Natural killer cell treated with Interleukin-12 subunit alpha and Interleukin-12 subunit beta and Interleukin-15 and Interleukin-18, amount 100 ng/mL, for 72 hours (primary cell): ENCODE measurements around the gene NDUFS6. TPM values are rescaled to one million over a fixed set of nuclear protein-coding genes. Genes with fewer than 3 reads are reported as not detected.

Experiments
- ATAC-seq, 2 donors: fragments of 150-1000 bp; cut with Tn5 transposase in 1 of 2; sonication (Bioruptor Pico), chemical (Tn5 transposase) in 1 of 2; 2 replicates each; pipeline ENCODE4 v1.10.0; 2021
- DNase-seq: peaks from one replicate; pipeline ENCODE4 v3.0.0; 2022; ENCODE audit warnings: low spot score
- H3K27ac Mint-ChIP-seq, 2 donors: 1 replicate in 1 of 2; 2 replicates in 1 of 2; pipeline ENCODE4 v1.8.0; 2022; ENCODE audit warnings: mixed read lengths in 2 of 2, mild to moderate bottlenecking in 1 of 2, moderate library complexity in 1 of 2
- H3K27me3 Mint-ChIP-seq, 2 donors: 1 replicate in 1 of 2; 2 replicates in 1 of 2; pipeline ENCODE4 v1.8.0; 2022; ENCODE audit warnings: mixed read lengths in 2 of 2
- H3K36me3 Mint-ChIP-seq: one replicate; pipeline ENCODE4 v1.8.0; 2022; ENCODE audit warnings: mixed read lengths
- H3K4me1 Mint-ChIP-seq, 2 donors: 1 replicate in 1 of 2; 2 replicates in 1 of 2; pipeline ENCODE4 v1.8.0; 2022; ENCODE audit warnings: low read depth in 2 of 2, mixed read lengths in 2 of 2, mild to moderate bottlenecking in 1 of 2
- H3K4me3 Mint-ChIP-seq: one replicate; pipeline ENCODE4 v1.8.0; 2022; ENCODE audit warnings: mixed read lengths
- H3K9me3 Mint-ChIP-seq: 2 replicates; pipeline ENCODE4 v1.8.0; 2022; ENCODE audit warnings: mixed read lengths
- total RNA-seq, 2 donors: library from RNA; stranded (reverse); gene quantifications; one replicate each; pipeline ENCODE4 v1.2.3, GENCODE V29; 2022

Gene NDUFS6
- total RNA-seq, 2 donors from 2014 or later = 25.3 to 35.5 TPM

- Mint-ChIP-seq H3K4me1 (no peaks in the 10 kb centered on the region), H3K27ac (no peak overlapping the region), H3K4me3 (no peak overlapping the region), H3K9me3 (no peaks in the 10 kb centered on the region), H3K27me3 (no peaks in the 10 kb centered on the region), H3K36me3 (no peaks in the 10 kb centered on the region)
- no peak for ATAC-seq
- peak; percentile 39 for DNase-seq
These were observed 26.0 kb downstream of the NDUFS6 start for GRCh38 chr5:1827025-1827885.

- Mint-ChIP-seq H3K36me3 (no peaks in the 10 kb centered on the region), H3K9me3 (no peaks in the 10 kb centered on the region), H3K4me1 (no peaks in the 10 kb centered on the region), H3K27ac (no peak overlapping the region), H3K4me3 (no peak overlapping the region), H3K27me3 (no peaks in the 10 kb centered on the region)
- DNase-seq (peak; percentile 50), ATAC-seq (peak; percentile 54 to 72)
These were observed 26.7 kb downstream of the NDUFS6 start for GRCh38 chr5:1827886-1828397.

GRCh38 chr5:1830571-1831228, 29.5 kb downstream of the NDUFS6 start:
- Mint-ChIP-seq H3K27ac (no peak overlapping the region), H3K36me3 (no peaks in the 10 kb centered on the region), H3K4me1 (no peaks in the 10 kb centered on the region), H3K4me3 (no peak overlapping the region), H3K9me3 (no peaks in the 10 kb centered on the region), H3K27me3 (peaks cover 7% of the 10 kb centered on the region in 2 donors)
- no peak for ATAC-seq
- no peak for DNase-seq

- no peaks in the 10 kb centered on the region for H3K36me3 Mint-ChIP-seq
- DNase-seq (no peak), ATAC-seq (no peak)
- peaks cover 7% of the 10 kb centered on the region in 2 donors for H3K27me3 Mint-ChIP-seq
- H3K4me3 Mint-ChIP-seq = no peak overlapping the region
- H3K27ac Mint-ChIP-seq = no peak overlapping the region
- H3K4me1 Mint-ChIP-seq = no peaks in the 10 kb centered on the region
- H3K9me3 Mint-ChIP-seq = no peaks in the 10 kb centered on the region
These were observed 30.1 kb downstream of the NDUFS6 start for GRCh38 chr5:1831257-1831656.

- Mint-ChIP-seq H3K27me3 (peaks cover 7% of the 10 kb centered on the region in 2 donors), H3K36me3 (no peaks in the 10 kb centered on the region), H3K27ac (no peak overlapping the region), H3K9me3 (no peaks in the 10 kb centered on the region), H3K4me1 (no peaks in the 10 kb centered on the region), H3K4me3 (no peak overlapping the region)
- ATAC-seq (no peak), DNase-seq (no peak)
These were observed 30.6 kb downstream of the NDUFS6 start for GRCh38 chr5:1831677-1832313.

GRCh38 chr5:1832511-1833250, 31.5 kb downstream of the NDUFS6 start:
- ATAC-seq (no peak), DNase-seq (no peak)
- H3K4me3 Mint-ChIP-seq = no peak overlapping the region
- no peaks in the 10 kb centered on the region for H3K36me3 Mint-ChIP-seq
- H3K27ac Mint-ChIP-seq = no peak overlapping the region
- no peaks in the 10 kb centered on the region for H3K4me1 Mint-ChIP-seq
- H3K27me3 Mint-ChIP-seq = peaks cover 7% of the 10 kb centered on the region in 2 donors
- H3K9me3 Mint-ChIP-seq = no peaks in the 10 kb centered on the region

- H3K4me1 Mint-ChIP-seq = no peaks in the 10 kb centered on the region
- no peak overlapping the region for H3K27ac Mint-ChIP-seq
- H3K36me3 Mint-ChIP-seq = no peaks in the 10 kb centered on the region
- DNase-seq (no peak), ATAC-seq (no peak)
- H3K4me3 Mint-ChIP-seq = no peak overlapping the region
- no peaks in the 10 kb centered on the region for H3K9me3 Mint-ChIP-seq
- H3K27me3 Mint-ChIP-seq = peaks cover 7% of the 10 kb centered on the region in 2 donors
These were observed 32.2 kb downstream of the NDUFS6 start for GRCh38 chr5:1833264-1834021.

- no peaks in the 10 kb centered on the region for H3K4me1 Mint-ChIP-seq
These were observed 32.9 kb downstream of the NDUFS6 start for GRCh38 chr5:1834022-1834551.

GRCh38 chr5:1834721-1835429, 33.7 kb downstream of the NDUFS6 start:
- Mint-ChIP-seq H3K9me3 (no peaks in the 10 kb centered on the region), H3K4me1 (no peaks in the 10 kb centered on the region), H3K4me3 (no peak overlapping the region), H3K27ac (no peak overlapping the region), H3K36me3 (no peaks in the 10 kb centered on the region), H3K27me3 (peaks cover 9 to 12% of the 10 kb centered on the region in 2 donors)
- DNase-seq (no peak), ATAC-seq (no peak)

More at GRCh38 chr5:1834022-1834551, 32.9 kb downstream of the NDUFS6 start:
- H3K27ac Mint-ChIP-seq = no peak overlapping the region
- H3K9me3 Mint-ChIP-seq = no peaks in the 10 kb centered on the region
- no peak overlapping the region for H3K4me3 Mint-ChIP-seq
- DNase-seq = no peak
- H3K27me3 Mint-ChIP-seq = peaks cover 8 to 9% of the 10 kb centered on the region in 2 donors
- no peaks in the 10 kb centered on the region for H3K36me3 Mint-ChIP-seq
- no peak for ATAC-seq

GRCh38 chr5:1835431-1835830, 34.2 kb downstream of the NDUFS6 start:
- H3K27me3 Mint-ChIP-seq = peaks cover 9 to 12% of the 10 kb centered on the region in 2 donors
- H3K4me3 Mint-ChIP-seq = no peak overlapping the region
- no peaks in the 10 kb centered on the region for H3K4me1 Mint-ChIP-seq
- ATAC-seq (no peak), DNase-seq (no peak)
- no peaks in the 10 kb centered on the region for H3K9me3 Mint-ChIP-seq
- H3K36me3 Mint-ChIP-seq = no peaks in the 10 kb centered on the region
- no peak overlapping the region for H3K27ac Mint-ChIP-seq

- DNase-seq (no peak), ATAC-seq (no peak)
- H3K9me3 Mint-ChIP-seq = no peaks in the 10 kb centered on the region
- no peak overlapping the region for H3K27ac Mint-ChIP-seq
- H3K36me3 Mint-ChIP-seq = no peaks in the 10 kb centered on the region
- H3K4me3 Mint-ChIP-seq = no peak overlapping the region
- H3K4me1 Mint-ChIP-seq = no peaks in the 10 kb centered on the region
- H3K27me3 Mint-ChIP-seq = peaks cover 9 to 12% of the 10 kb centered on the region in 2 donors
These were observed 35.1 kb downstream of the NDUFS6 start for GRCh38 chr5:1836176-1836890.
